Neural cell (in vitro differentiated cells): ENCODE measurements around the gene PPM1D. TPM values are rescaled to one million over a fixed set of nuclear protein-coding genes. Genes with fewer than 3 reads are reported as not detected.
"Not testable (repeated sequence)": the region's sequence is repeated elsewhere in the genome, so short reads cannot be mapped to it uniquely, and the experiment has no call there.

ENCODE experiments used
- H2AFZ ChIP-seq: fragments of 200-600, 300-800 bp; sonication (generic), shearing (Covaris generic); 2 replicates; pipeline ENCODE4 v1.6.0; 2014; ENCODE audit warnings: low read depth, mild to moderate bottlenecking, antibody characterized with exemption, low read length, moderate library complexity
- H3F3A ChIP-seq: fragments of 200-600 bp; shearing (Covaris generic); 2 replicates; pipeline ENCODE4 v1.6.1; 2016; ENCODE audit warnings: mild to moderate bottlenecking, moderate library complexity, mixed read lengths, antibody characterized with exemption, low read length; ENCODE audit not compliant: insufficient read depth, poor library complexity, severe bottlenecking
- H3K27ac ChIP-seq: fragments of 200-600, 300-800 bp; sonication (generic), shearing (Covaris generic); 2 replicates; pipeline ENCODE4 v1.5.1; 2014; ENCODE audit warnings: mild to moderate bottlenecking, low read length, moderate library complexity
- H3K27me3 ChIP-seq: fragments of 300-800, 200-600 bp; sonication (generic), shearing (Covaris generic); 2 replicates; pipeline ENCODE4 v1.6.0; 2014; ENCODE audit warnings: mild to moderate bottlenecking, low read depth, low read length, moderate library complexity; ENCODE audit not compliant: insufficient read depth
- H3K36me3 ChIP-seq: fragments of 300-800, 200-600 bp; sonication (generic), shearing (Covaris generic); 2 replicates; pipeline ENCODE4 v1.5.1; 2014; ENCODE audit warnings: mild to moderate bottlenecking, antibody characterized with exemption, low read length, moderate library complexity; ENCODE audit not compliant: insufficient read depth
- H3K4me2 ChIP-seq: fragments of 300-800, 200-600 bp; sonication (generic), shearing (Covaris generic); 2 replicates; pipeline ENCODE4 v1.6.0; 2014; ENCODE audit warnings: mild to moderate bottlenecking, low read length
- H3K4me3 ChIP-seq: fragments of 300-800, 200-600 bp; sonication (generic), shearing (Covaris generic); 2 replicates; pipeline ENCODE4 v1.5.1; 2014; ENCODE audit warnings: mild to moderate bottlenecking, low read length, moderate library complexity
- H3K79me2 ChIP-seq: fragments of 200-600 bp; shearing (Covaris generic); replicated peaks from 2 replicates; pipeline ENCODE4 v1.6.0; 2014; ENCODE audit warnings: mild to moderate bottlenecking, low read length, moderate library complexity; ENCODE audit not compliant: insufficient read depth
- H3K9ac ChIP-seq: fragments of 300-800, 200-600 bp; sonication (generic), shearing (Covaris generic); 2 replicates; pipeline ENCODE4 v1.6.1; 2016; ENCODE audit warnings: mild to moderate bottlenecking, low read length, mixed read lengths
- H3K9me2 ChIP-seq: fragments of 200-600 bp; shearing (Covaris generic); 2 replicates; pipeline ENCODE4 v1.6.1; 2016; ENCODE audit warnings: mild to moderate bottlenecking, low read length, mixed read lengths; ENCODE audit not compliant: insufficient read depth
- H3K9me3 ChIP-seq: fragments of 200-600, 300-800 bp; sonication (generic), shearing (Covaris generic); 2 replicates; pipeline ENCODE4 v1.6.1; 2016; ENCODE audit warnings: mild to moderate bottlenecking, mixed run types, low read length, moderate library complexity, mixed read lengths
- H4K20me1 ChIP-seq: fragments of 200-600 bp; shearing (Covaris generic); 2 replicates; pipeline ENCODE4 v1.6.1; 2016; ENCODE audit warnings: mild to moderate bottlenecking, mixed run types; ENCODE audit not compliant: insufficient read depth
- CTCF ChIP-seq: fragments of 450-650 bp; IDR thresholded peaks from 2 replicates; pipeline ENCODE4 v1.5.1; 2014; ENCODE audit warnings: antibody characterized with exemption, mild to moderate bottlenecking, moderate library complexity; ENCODE audit not compliant: poor library complexity, severe bottlenecking
- EP300 ChIP-seq: fragments of 450-650 bp; conservative IDR thresholded peaks from 2 replicates; pipeline ENCODE4 v1.6.1; 2014; ENCODE audit warnings: antibody characterized with exemption, mild to moderate bottlenecking, moderate library complexity; ENCODE audit not compliant: poor library complexity, severe bottlenecking
- EZH2 ChIP-seq: fragments of 200-600, 300-800 bp; shearing (Covaris generic), sonication (generic); IDR thresholded peaks from 2 replicates; pipeline ENCODE4 v1.6.1; 2014; ENCODE audit warnings: antibody characterized with exemption, low read length, borderline replicate concordance, mild to moderate bottlenecking; ENCODE audit not compliant: insufficient read depth, poor library complexity, severe bottlenecking
- MXI1 ChIP-seq: fragments of 450-650 bp; conservative IDR thresholded peaks from 2 replicates; pipeline ENCODE4 v1.6.1; 2014; ENCODE audit warnings: antibody characterized with exemption, mild to moderate bottlenecking; ENCODE audit not compliant: poor library complexity, severe bottlenecking
- POLR2AphosphoS5 ChIP-seq: IDR thresholded peaks from 2 replicates; pipeline ENCODE4 v1.6.1; 2012
- RAD21 ChIP-seq: fragments of 450-650 bp; conservative IDR thresholded peaks from 2 replicates; pipeline ENCODE4 v1.6.1; 2014; ENCODE audit warnings: antibody characterized with exemption, mild to moderate bottlenecking, moderate library complexity
- REST ChIP-seq: IDR thresholded peaks from 2 replicates; pipeline ENCODE4 v1.6.1; 2012; ENCODE audit warnings: borderline replicate concordance
- SMC3 ChIP-seq: fragments of 450-650 bp; conservative IDR thresholded peaks from 2 replicates; pipeline ENCODE4 v1.6.1; 2014; ENCODE audit warnings: antibody characterized with exemption, mild to moderate bottlenecking, moderate library complexity; ENCODE audit not compliant: poor library complexity
- TAF1 ChIP-seq: IDR thresholded peaks from 2 replicates; pipeline ENCODE4 v1.6.1; 2012; ENCODE audit warnings: low read depth
- polyA minus RNA-seq: library from RNA; depleted of rRNA, polyadenylated mRNA; stranded (reverse); fragments of >200 nt; gene quantifications from 2 replicates; pipeline ENCODE4 v1.2.3, GENCODE V29; 2014
- polyA plus RNA-seq: library from polyadenylated mRNA; depleted of rRNA; stranded (reverse); fragments of >200 nt; gene quantifications from 2 replicates; pipeline ENCODE4 v1.2.3, GENCODE V29; 2014

Gene PPM1D
- polyA plus RNA-seq, result 14.7 and 16.7 TPM in 2 replicates
- 25.6 and 28.5 TPM in 2 replicates for polyA minus RNA-seq

- no peaks in the 10 kb centered on the region for H3K27me3 ChIP-seq
- peaks cover 47% of the 10 kb centered on the region for H3K79me2 ChIP-seq
- peak within 1 kb of the TSS; percentile 90 for H3K4me3 ChIP-seq
- H3K4me2 ChIP-seq, result peak within 1 kb of the TSS; percentile 78
- peaks cover 6% of the 10 kb centered on the region for H3F3A ChIP-seq
- H2AFZ ChIP-seq, result peak within 1 kb of the TSS; percentile 93
- no peaks in the 10 kb centered on the region for H3K36me3 ChIP-seq
- TF ChIP-seq POLR2AphosphoS5 (peak; percentile 88), TAF1 (peak; percentile 92), SMC3 (no peak), EZH2 (no peak), REST (peak; percentile 87), CTCF (peak; percentile 29), RAD21 (peak; percentile 16), EP300 (peak; percentile 47), MXI1 (peak; percentile 64)
- peak within 1 kb of the TSS; percentile 96 for H3K27ac ChIP-seq
- no peaks in the 10 kb centered on the region for H4K20me1 ChIP-seq
- H3K9me3 ChIP-seq, result no peaks in the 10 kb centered on the region
- peak within 1 kb of the TSS; percentile 91 for H3K9ac ChIP-seq
- H3K9me2 ChIP-seq, result no peaks in the 10 kb centered on the region
Measured at GRCh38 chr17:60599620-60600489, at the start of gene PPM1D. Gene PPM1D (plus strand): TSS chr17:60600193. CDS start chr17:60600415, 222 bp downstream.

GRCh38 chr17:60552255-60552654 lies 47.7 kb upstream of the PPM1D start:
- H4K20me1 ChIP-seq, H3K79me2 ChIP-seq, H3K27ac ChIP-seq, H3K4me2 ChIP-seq, H3K36me3 ChIP-seq, H3K9me3 ChIP-seq, H3K9me2 ChIP-seq, H3K27me3 ChIP-seq, H3F3A ChIP-seq, H3K4me3 ChIP-seq, H2AFZ ChIP-seq, H3K9ac ChIP-seq: not testable (repeated sequence)
